Cardiac fibroblast (primary cell): Measurements from ENCODE around the gene ZNF618.
A peak's percentile ranks its signal among the peaks of the same experiment; 100 is the strongest.

Source experiments
- DNase-seq, 2 donors: peaks; one replicate each; pipeline versions ENCODE4 v3.0.0 to v3.0.0-alpha.2; 2010; ENCODE audit warnings: low read depth in 2 of 2
- H3K4me3 ChIP-seq, 2 donors: replicated peaks in 1 of 2; 1 replicate in 1 of 2; 2 replicates in 1 of 2; pipeline ENCODE4 v1.5.1; 2011; ENCODE audit warnings: low read depth in 2 of 2, low read length in 2 of 2, mild to moderate bottlenecking in 2 of 2, moderate library complexity in 1 of 2
- TF ChIP-seq, protein P1 (sequence below): IDR thresholded peaks from one replicate; pipeline ENCODE4 v1.5.1; 2011; ENCODE audit warnings: low read depth, mild to moderate bottlenecking, low read length, inconsistent platforms

Gene ZNF618

DNA sequence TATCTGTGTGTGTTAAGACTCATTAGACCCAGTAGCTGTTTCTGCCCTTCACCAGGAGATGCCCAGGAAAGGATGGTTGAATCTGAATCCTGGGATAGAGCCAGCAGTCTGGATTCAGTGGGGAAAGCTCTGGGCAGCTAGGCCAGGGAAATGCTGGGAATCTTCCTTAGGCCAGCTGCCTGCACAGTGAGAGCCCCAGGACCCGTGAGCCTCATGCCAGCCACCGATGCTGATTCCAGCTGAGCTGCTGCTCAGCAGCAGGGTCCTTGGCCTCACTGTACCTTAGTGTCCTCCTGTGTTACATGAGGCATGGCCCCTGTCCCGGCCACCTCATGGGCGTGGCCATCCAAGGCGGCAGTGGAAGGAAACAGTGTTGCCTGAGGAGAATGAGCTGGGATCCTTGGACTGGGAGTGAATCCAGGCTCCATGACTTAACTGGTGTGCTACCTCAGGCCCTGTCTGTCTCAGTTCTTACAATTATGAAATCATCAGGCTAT is 114.9 kb downstream of the ZNF618 start:
- no peak overlapping the region for H3K4me3 ChIP-seq
- TF ChIP-seq, protein P1, sequence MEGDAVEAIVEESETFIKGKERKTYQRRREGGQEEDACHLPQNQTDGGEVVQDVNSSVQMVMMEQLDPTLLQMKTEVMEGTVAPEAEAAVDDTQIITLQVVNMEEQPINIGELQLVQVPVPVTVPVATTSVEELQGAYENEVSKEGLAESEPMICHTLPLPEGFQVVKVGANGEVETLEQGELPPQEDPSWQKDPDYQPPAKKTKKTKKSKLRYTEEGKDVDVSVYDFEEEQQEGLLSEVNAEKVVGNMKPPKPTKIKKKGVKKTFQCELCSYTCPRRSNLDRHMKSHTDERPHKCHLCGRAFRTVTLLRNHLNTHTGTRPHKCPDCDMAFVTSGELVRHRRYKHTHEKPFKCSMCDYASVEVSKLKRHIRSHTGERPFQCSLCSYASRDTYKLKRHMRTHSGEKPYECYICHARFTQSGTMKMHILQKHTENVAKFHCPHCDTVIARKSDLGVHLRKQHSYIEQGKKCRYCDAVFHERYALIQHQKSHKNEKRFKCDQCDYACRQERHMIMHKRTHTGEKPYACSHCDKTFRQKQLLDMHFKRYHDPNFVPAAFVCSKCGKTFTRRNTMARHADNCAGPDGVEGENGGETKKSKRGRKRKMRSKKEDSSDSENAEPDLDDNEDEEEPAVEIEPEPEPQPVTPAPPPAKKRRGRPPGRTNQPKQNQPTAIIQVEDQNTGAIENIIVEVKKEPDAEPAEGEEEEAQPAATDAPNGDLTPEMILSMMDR: no peak
- DNase-seq: peak in 1 of 2 donors; percentile 55

DNA sequence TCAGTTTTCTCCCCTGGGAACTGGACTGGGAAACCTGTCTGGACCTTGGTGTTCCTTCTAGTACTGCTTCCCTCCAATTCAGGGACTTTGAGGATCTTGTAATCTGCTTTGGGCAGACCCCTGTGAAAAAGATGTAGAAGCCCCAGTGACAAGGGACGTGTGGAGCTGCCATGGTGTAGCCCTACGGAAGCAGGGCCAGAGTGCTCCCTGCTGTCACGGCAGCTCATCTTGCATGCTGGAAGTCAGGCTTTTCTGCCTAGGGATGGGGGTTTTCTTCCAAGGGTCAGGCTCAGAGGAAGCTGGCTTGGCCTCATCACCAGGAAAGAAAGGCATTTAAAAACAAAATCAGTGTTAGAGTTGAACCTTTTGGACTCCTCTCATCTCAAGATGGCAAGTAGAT is 115.6 kb downstream of the ZNF618 start:
- TF ChIP-seq, protein P1: no peak
- no peak overlapping the region for H3K4me3 ChIP-seq
- DNase-seq: no peak

DNA sequence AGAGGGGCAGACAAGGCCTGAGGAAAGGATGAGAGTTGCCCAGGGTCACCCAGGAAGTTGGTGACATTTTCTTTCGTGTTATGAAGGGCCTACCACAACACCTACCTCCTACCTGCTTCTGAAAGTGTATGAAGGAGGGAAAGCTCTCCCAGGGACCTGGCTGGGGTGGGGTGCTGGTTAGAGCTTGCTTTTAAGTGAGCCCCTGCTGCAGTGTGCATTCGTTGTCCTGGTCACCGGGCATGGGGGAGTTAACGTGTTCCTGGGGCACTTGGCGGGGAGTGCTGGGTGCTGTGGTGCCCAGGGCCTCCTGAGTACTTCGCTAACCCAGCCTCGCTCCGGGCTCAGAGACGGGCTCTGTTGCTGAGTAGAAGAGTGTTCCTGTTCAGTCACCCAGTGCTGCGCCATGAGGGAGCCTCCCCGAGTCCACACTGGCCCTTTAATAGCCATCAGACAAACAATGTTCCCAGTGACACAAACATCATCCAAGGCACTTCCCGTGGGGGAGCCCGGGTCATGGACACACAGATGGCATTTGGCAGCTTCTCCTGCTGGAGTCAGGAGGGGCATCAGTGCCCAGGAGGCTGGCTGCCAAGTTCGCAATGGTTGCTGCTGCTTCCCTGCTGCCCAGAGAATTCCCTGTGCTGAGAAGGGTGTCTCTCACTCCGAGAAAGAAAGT is 116.3 kb downstream of the ZNF618 start:
- no peak for DNase-seq
- H3K4me3 ChIP-seq: no peak overlapping the region

DNA sequence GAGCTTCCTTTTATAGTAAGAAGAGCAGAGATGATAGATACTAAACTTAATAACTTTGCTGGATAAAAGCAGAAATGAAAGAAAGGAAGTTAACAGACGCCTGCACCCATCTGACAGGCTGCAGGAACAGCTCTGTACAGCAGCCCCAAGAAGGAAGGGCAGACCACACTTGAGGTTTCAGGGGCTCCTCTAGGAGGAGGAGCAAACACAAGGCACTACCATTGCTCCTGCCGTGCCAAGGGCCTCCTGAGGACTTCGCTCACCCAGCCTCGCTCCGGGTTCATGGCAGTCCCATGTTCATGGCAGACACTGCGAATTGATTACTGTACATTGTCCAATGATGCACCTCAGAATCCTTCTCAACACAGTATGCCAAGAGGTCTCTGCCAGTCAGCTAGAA is 116.9 kb downstream of the ZNF618 start:
- no peak for DNase-seq
- TF ChIP-seq, protein P1: no peak
- no peak overlapping the region for H3K4me3 ChIP-seq

More for the DNA sequence above, 116.3 kb downstream of the ZNF618 start:
- TF ChIP-seq, protein P1: no peak

DNA sequence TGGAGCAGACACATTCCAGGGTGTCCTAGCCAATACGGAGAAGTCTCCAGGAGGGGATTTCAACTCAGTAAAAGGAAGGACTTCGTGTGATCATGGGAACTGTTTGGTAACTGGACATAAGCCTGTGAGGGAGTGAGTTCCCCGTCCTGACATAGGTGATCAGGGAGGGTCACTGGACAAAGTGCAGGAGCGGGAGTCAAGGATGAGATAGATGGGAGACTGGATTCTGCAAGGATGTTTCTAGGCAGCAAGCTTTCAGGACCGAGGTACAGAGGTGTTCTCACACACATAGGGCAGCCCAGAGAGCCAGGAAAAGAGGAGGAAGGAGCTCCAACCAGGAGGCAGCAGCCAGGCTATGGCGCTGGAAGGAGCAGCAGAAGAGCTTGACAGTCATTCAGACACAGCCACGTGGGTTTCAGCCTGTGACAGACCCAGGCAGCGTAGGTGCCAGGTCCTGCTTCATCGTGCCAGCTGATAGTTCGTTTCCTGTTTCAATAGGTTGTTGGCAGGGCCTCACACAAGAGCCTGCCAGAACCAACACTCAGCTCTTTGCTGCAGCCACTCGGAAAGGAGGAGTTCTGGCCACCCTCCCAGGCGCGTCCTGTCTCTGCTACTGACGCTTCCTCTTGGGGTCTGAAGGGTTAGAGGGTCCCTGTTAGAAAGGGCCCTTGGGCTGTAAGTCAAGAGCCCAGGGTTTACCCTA is 117.9 kb downstream of the ZNF618 start:
- DNase-seq: peak; percentile 74 to 92
- no peak overlapping the region for H3K4me3 ChIP-seq
- TF ChIP-seq, protein P1: no peak

DNA sequence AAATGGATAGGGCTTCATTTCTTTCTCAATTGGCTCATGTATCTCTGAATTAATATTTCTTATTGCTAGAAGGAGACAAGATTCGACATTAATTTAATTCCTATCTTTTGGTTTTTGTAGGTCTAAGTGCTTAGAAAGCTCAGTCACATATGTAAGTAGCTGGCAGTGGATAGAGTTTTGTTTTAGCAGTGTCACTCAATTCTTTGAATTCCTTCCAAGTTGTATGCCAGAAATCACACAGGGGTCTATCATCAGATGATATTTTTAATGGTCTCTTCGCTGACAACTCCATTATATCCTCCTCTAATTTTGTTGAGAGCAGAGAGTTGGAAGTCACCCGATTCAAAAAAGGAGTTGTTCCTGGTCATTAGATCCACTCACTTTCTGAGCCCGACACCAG is 119.3 kb downstream of the ZNF618 start:
- no peak overlapping the region for H3K4me3 ChIP-seq
- DNase-seq: no peak
- TF ChIP-seq, protein P1: no peak
